Fibroblast of skin of right biceps (primary cell): ENCODE data around the gene MLH1.

Experiments used
- DNase-seq: peaks from one replicate; pipeline ENCODE4 v3.0.0-alpha.2; 2013

MLH1 gene

GRCh38 chr3:37096975-37097374 is 103.7 kb downstream of the MLH1 start:
- DNase-seq = no peak

- no peak for DNase-seq
These were observed 104.5 kb downstream of the MLH1 start for GRCh38 chr3:37097776-37098175.

- no peak for DNase-seq
These were observed 105.6 kb downstream of the MLH1 start for GRCh38 chr3:37098884-37099283.

GRCh38 chr3:37099469-37099868 is 106.2 kb downstream of the MLH1 start:
- DNase-seq = no peak

- no peak for DNase-seq
These were observed 107.1 kb downstream of the MLH1 start for GRCh38 chr3:37100411-37100810.
